HG03469 (cell line): ENCODE measurements around the gene CTPS2.
"Not testable (repeated sequence)": the region's sequence is repeated elsewhere in the genome, so short reads cannot be mapped to it uniquely, and the experiment has no call there.

Source experiments
- ATAC-seq: cut with Tn5 transposase; IDR thresholded peaks from one replicate; pipeline ENCODE4 v1.9.1; 2021; ENCODE audit warnings: mild to moderate bottlenecking, moderate library complexity, moderate number of reproducible peaks; ENCODE audit not compliant: unreplicated experiment

The CTPS2 gene

GRCh38 chrX:16659321-16659720, 53.1 kb downstream of the CTPS2 start:
- no peak for ATAC-seq

GRCh38 chrX:16658284-16658683, 54.2 kb downstream of the CTPS2 start:
- no peak for ATAC-seq

- no peak for ATAC-seq
Measured at GRCh38 chrX:16654093-16654492, 58.4 kb downstream of the CTPS2 start.

- ATAC-seq, result no peak
Measured at GRCh38 chrX:16653424-16653823, 59.0 kb downstream of the CTPS2 start.

GRCh38 chrX:16651391-16652024, 61.0 kb downstream of the CTPS2 start:
- no peak for ATAC-seq

DNA sequence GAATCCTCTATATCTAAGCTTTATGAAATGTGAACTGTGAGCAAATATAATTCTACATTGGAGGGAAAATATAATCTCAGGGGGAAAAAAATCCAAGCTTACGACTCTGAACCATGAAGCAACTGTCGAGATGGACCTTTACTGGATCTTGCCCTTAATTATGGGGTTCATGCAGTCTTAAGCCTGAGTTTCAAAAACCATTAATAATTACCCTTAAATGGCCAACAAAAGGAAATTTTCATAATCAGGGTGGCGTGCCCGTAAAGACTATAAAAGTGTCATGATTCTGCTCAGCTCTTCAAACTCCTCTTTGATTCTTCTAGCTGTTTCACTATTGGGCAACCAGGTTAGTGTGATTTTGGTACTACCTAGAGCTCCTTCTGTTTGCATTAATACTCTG, 62.6 kb downstream of the CTPS2 start, which contains the start of gene S100G:
S100G (plus strand) TSS at position 301 of the 400 bp plus-strand sequence. CDS start 849 bp downstream, outside the sequence.
- ATAC-seq, result no peak

- ATAC-seq, result no peak
Measured at GRCh38 chrX:16646366-16647138, 65.9 kb downstream of the CTPS2 start.

DNA sequence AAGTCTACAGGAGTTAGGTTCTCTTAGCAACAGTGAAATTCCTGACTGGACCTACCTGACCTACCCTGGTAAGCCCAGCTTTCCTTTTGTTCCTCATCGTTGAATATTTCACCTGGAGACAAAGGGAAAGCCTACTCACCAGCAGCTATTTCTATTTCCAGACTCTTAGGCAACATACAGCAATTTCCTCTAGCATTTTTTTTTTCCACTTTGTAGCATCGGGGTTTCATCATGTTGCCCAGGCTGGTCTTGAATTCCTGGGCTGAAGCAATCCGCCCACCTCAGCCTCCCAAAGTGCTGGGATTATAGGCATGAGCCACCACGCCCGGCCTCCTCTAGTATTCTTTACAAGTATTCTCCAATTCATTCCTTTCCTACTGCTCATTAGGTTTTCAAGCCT, 69.3 kb downstream of the CTPS2 start:
- no peak for ATAC-seq

- no peak for ATAC-seq
Measured at GRCh38 chrX:16640823-16641222, 71.6 kb downstream of the CTPS2 start.

GRCh38 chrX:16639966-16640365, 72.5 kb downstream of the CTPS2 start:
- no peak for ATAC-seq

DNA sequence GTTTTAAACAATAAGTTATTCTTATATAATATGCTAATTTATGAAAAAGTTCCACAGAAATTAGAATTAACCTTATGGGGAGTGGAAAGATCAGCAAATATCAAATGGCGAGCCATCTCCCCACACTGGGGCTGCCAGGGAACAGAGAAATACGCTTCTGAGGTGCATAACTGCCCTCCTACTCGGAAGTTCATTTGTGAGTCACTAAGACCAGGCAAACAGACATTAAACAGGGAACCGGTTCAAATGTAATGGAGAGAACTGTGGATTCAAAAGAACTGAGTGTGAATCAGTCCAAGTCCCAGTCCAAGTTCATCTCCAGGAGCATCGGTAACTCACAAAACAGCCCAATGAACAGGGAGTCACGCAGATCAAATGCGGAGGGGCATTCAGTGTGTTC, 73.9 kb downstream of the CTPS2 start:
- no peak for ATAC-seq

DNA sequence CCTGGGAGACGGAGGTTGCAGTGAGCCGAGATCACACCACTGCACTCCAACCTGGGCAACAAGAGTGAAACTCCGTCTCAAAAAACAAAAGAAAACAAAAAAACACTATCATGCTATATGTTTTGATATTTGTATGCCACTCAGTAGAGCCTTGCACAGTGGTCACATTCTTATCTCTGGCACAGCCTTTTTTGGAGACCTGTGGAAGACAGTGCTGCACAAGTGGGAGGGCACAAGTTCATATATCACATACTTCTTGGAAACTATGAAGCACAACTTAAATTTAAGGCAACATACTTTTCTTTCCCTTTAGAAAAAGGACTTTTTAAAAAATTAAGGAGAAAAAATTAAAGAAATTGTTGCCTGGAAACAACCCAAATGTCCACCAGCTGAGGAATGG, 76.9 kb downstream of the CTPS2 start:
- no peak for ATAC-seq

- no peak for ATAC-seq
Measured at GRCh38 chrX:16635040-16635439, 77.4 kb downstream of the CTPS2 start.

DNA sequence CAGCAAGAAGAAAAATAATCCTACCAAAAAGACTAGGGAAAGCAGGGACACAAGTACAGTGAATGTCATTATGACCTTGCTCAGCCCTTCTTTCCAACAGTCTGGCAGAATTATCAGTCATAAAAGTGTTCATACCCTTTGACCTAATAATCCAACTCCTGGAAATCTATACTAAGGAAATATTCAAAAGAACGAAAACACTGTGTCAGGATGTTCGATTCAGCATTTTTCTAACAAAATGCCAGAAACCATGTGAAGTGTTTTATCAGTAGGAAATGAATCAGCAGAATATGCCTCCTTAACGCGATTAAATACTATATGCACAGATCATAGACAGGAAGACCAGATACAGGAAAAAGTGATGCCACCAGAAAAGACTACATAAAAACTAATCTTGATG, 78.7 kb downstream of the CTPS2 start:
- no peak for ATAC-seq

GRCh38 chrX:16629909-16630308, 82.6 kb downstream of the CTPS2 start:
- no peak for ATAC-seq

DNA sequence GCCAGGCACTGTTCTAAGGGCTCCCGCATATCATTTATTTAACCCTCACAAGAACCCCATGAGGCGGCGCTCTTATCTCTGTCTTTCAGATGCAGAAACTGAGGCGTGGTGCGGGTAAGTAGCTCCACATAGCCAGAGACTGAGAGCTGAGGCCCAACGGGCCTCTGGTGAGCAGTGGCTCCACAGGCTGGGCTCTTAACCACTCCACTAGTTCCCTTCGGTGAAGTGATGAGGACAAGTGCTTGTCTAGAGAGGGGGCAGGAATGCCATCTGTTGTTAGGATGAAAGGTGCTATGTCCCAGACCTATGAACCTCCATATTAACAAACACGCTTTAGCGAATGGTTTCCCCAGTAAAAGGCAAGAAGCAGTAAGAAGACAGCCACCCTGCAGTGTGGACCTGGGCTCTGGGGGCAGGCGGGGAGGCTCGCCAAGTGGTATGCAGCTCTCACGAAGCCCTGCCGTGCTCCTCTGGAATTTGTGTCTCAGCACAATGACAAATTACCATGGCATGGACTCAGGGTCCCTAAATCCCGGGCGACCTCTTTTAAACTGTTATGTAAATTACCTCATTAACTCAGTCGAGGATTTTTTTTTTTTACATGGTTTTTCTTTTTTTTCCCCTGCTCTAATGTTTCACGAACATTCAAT, 83.4 kb downstream of the CTPS2 start:
- ATAC-seq, result no peak

DNA sequence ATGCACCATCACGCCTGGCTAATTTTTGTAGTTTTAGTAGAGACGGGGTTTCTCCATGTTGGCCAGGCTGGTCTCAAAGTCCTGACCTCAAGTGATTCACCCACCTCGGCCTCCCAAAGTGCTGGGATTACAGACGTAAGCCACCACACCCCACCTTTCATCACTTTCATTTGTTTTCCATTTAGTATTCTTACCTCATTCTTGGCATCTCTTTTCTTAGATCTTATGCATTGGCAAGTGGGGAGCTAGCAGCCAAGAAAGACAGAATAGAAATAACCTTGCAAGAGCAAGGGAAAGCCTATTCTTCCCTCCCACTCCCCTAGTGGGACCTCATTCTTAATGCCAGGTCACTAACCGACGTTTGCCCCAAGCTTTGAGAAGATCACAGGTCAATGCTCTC, 84.0 kb downstream of the CTPS2 start:
- ATAC-seq, result not testable (repeated sequence)

- no peak for ATAC-seq
Measured at GRCh38 chrX:16619024-16619423, 93.4 kb downstream of the CTPS2 start.

- no peak for ATAC-seq
Measured at GRCh38 chrX:16618422-16618821, 94.0 kb downstream of the CTPS2 start.

DNA sequence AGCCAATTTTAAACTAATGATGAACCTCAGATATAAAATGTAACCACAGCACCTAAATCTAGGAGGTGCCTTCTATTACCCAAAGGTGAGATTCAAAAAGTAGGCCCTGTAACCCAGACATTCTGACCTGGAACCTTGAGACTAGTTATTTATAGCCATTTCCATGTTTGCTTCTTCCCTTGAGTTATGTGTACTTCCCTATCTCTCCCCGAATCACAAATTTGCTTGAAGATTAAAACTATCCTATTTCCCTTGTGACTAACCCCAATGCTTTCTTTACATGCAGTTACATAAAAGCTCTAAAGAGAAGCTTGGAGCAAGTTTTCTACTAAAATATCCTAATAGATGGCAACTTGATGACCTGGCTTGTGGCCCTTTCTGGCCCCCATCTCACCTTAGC, 95.1 kb downstream of the CTPS2 start:
- no peak for ATAC-seq

GRCh38 chrX:16612257-16612897, 100.1 kb downstream of the CTPS2 start:
- no peak for ATAC-seq
